GM21423 (cell line): Measurements from ENCODE around the gene OR2G3.

Experiments
- ATAC-seq: cut with Tn5 transposase; IDR thresholded peaks from one replicate; pipeline ENCODE4 v1.9.1; 2021; ENCODE audit warnings: mild to moderate bottlenecking, moderate library complexity; ENCODE audit not compliant: unreplicated experiment

OR2G3 gene

GRCh38 chr1:247605286-247605685, at the start of gene OR2G3:
TSS of gene OR2G3 (plus strand) at chr1:247605586. CDS start at chr1:247605586, 0 bp downstream.
- no peak for ATAC-seq

DNA sequence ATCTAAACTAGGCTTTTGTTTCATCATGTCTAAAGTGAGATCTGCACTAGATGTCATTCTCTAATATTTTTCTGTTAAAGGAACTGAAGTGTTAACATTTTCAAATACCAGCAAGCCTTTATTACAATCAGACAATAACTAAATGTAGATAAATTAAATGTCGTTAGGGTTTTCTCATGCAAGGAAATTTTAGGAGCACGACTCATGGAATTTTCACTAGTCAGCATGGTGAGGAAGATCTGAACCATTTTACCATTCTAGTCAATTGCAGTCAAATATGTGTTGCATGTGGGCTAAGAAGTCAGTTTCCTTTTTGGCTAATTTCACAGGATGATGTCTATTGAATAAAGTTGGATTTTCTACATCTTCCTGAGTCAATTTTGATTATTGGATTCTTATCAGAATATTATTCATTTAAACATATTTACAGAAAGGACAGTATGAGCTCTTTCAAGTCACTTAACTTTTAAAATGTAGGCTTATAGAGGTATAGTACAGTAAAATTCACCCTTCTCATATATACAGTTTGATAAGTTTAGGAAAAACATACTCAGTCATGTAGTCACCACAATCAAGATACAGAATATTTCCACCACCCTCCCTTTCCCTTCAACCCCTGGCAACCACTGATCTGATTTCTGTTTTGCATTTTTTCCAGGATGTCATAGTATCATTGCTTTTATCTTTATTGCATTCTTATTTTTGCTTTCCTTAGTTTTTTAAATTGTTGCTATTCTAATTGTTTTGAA, 47.3 kb upstream of the OR2G3 start:
- ATAC-seq = no peak

DNA sequence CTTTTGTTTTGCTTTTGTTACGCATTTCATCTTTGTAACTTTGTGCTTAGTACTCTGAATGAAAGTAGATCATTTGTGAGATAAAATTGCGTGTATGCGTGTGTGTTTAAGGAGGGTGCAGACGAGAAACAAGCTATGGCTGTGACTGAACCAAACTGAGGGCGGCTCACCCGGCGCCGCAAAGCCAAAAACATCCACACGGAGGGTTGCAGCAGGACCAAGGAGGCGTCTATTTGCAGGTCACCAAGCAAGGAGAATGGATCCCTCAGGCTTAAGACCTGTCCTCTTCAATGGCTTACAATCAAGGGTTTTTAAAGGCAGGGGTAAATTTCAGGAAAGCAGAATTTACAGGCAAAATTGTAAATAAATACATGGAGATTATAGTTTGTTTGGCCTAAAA, 43.7 kb upstream of the OR2G3 start:
- ATAC-seq = no peak

DNA sequence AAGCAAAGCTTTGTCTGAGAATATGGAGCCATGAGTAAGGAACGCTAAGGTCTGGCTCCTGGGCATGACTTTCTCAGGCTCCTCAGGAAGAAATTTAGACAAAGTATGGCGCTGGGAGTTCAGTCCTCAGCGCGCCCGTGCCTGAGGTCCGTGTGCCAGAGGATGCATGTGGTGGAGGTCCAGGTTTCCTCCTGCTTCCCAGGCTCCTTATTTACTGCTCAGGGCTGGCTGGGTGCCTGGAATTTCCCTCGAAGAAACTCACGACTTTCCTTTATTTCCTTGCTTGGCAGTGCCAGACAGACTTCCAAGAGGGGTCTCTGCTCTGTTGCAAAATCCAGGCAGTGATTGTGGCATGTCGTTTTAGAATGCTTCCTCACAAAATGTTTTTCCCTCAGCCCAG, 43.2 kb upstream of the OR2G3 start:
- no peak for ATAC-seq

- ATAC-seq = no peak
These were observed 31.1 kb upstream of the OR2G3 start for GRCh38 chr1:247574236-247574635.

DNA sequence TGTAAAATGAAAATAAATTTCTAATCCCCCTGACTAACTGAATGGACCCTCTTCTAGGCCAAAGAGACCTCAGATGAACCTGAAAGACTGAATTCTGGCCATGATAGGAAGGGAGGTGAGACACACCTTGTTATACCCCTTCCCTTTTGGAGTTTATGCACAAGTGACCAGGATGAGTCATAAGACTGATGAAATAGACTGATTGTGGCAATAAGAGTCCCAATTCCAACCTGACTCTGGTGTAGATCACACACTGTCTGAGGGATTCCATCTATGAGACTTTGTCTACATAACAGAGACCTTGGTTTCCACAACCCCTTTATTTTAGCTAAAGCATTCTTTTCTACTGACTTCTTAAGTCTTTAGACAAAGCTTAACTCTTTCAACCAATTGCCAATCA, 30.7 kb upstream of the OR2G3 start:
- ATAC-seq = no peak

- ATAC-seq = no peak
These were observed 28.9 kb upstream of the OR2G3 start for GRCh38 chr1:247576514-247576913.

DNA sequence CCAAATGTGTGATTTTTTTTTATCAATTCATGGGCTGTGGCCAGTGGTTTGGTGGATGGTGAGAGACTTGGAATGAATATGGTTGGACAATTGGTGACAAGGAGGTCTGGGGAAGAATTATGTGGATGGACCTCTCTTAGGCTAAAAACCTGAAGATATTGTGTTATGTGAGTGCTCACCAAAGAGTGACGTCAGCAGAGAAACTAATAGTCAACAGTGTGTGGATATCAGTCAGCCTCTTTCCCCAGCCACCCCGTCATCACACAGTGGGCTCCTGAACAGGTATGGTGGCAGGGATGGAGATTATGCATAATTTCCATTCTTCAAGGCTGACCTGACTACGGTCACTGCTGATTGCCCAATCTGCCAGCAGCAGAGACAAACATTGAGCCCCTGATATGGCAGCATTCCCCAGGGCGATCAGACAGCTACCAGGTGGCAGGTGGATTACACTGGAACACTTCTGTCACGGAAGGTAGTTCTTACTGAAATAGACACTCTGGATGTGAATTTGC, 26.4 kb upstream of the OR2G3 start:
- no peak for ATAC-seq

DNA sequence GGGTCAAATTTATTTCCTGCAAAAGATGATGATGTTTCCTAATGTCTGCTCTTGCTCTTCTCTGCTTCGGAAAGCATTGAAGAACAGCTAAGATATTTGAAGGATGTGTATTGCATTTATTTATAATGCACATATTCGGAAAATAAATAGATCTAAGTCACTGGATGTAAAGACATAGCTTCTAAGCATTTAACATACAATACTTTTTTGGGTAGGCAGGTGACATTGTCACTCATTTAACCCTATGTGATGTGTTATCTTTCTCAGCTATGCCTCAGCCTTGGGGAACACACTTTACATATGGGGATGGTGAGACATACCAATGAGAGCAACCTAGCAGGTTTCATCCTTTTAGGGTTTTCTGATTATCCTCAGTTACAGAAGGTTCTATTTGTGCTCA, 17.3 kb upstream of the OR2G3 start, which contains the start of gene OR2G2:
TSS of gene OR2G2 (plus strand) at position 301 of the 400 bp plus-strand sequence. CDS start at position 301, 0 bp downstream.
- ATAC-seq = no peak

GRCh38 chr1:247613405-247613804, 8.0 kb downstream of the OR2G3 start:
- no peak for ATAC-seq

DNA sequence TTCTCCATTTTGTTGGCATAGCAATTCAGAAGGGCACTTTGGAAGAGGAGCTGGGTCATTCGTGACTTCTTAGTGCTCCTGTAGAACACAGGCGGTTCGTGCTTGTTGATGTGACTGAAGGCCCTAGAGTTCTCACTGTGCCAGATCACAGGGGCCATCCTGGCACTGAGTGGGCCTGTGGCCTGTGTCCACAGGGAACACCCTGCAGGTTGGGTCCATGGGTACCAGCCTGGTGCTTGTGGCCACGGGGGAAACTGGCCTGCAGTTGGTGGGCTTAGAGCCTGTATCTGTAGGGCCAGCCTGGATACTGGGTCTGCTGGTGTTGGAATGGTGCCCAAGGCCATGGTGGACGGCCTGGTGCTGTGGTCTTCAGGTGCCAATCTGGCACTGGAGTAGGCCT, 9.2 kb downstream of the OR2G3 start:
- no peak for ATAC-seq

GRCh38 chr1:247627951-247628350, 22.6 kb downstream of the OR2G3 start:
- no peak for ATAC-seq

- no peak for ATAC-seq
These were observed 32.6 kb downstream of the OR2G3 start for GRCh38 chr1:247638011-247638410.

DNA sequence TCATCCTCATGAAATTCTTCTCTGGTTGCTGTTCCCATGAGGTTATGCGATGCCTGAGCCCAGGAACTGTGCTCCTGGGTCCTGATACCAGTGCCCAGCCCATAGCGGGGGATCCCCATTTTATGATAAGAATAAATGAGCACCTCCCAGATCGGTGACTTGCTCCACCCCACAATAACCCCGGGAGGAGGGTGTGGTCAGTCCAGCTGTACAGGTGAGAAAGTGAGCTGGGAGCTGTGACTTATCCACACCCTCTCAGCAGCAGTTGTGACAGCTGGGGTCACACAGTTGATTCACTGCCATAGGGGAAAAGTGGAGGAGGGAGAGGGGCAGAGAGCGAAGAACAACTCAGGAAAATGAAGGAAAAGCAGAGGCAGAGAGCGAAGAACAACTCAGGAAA, 33.4 kb downstream of the OR2G3 start:
- ATAC-seq = no peak

DNA sequence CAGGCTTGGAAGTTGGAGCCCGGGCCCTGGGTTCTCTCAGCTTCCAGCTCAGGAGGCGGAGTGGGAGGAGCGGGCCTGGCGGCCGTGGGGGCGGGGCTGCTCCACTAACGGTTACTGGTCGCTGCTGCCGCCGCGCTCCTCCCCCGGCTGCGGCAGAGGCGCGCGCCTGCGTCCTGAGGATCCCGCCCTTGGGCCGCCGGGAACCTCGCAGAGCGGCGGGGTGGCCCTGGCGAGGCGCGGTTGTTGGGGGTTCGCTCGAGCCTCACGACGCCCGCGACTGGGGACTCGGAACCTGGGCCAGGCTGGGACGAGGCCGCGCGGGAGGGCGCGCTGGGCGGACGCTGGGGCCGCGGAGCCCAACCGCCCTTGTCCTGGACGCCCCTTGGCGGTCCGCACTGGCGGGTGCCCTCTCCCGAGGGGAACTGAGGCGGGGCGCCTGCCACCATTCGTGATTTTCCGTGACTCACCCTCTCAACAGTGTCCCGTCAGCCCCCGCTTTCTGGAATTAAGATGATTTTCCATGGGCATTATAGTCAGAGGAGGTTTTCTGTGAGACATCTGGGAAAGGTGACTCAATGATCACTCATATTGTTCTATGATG, 34.1 kb downstream of the OR2G3 start:
- no peak for ATAC-seq

DNA sequence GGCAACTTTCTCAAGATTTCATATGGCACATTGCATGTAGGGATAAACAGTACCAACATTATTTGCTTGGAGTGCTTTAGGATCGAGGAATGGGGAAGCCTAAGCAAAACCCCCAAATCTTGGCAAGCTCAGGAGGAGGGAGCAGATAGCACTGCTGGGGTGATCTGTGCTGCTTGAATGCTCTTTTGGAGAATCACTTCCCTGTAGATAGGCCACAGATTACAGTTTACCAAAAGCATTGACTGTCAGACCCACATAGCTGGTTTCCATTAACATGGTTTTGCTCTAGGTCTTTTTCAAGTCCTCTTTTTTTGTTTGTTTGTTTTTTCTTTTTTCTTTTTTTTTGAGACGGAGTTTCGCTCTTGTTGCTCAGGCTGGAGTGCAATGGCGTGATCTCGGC, 37.4 kb downstream of the OR2G3 start:
- no peak for ATAC-seq

- no peak for ATAC-seq
These were observed 41.5 kb downstream of the OR2G3 start for GRCh38 chr1:247646867-247647266.

GRCh38 chr1:247647864-247648263, 42.5 kb downstream of the OR2G3 start:
- no peak for ATAC-seq

GRCh38 chr1:247653040-247653439, 47.7 kb downstream of the OR2G3 start:
- no peak for ATAC-seq
